NCI-H82 treated with DMSO at 0.1 percent for 48 hours (cell line): Measurements from ENCODE around the gene ACTN4.

Experiments used
- DNase-seq: peaks from one replicate; lab custom pipeline; 2025; ENCODE audit not compliant: unreplicated experiment; lab: John Stamatoyannopoulos, UW

ACTN4 gene

GRCh38 chr19:38708413-38709024 lies 61.1 kb downstream of the ACTN4 start:
- no peak for DNase-seq

GRCh38 chr19:38709119-38709518 lies 61.7 kb downstream of the ACTN4 start:
- DNase-seq, result no peak

GRCh38 chr19:38709671-38710415 lies 62.4 kb downstream of the ACTN4 start:
- no peak for DNase-seq

GRCh38 chr19:38710416-38710702 lies 62.9 kb downstream of the ACTN4 start:
- DNase-seq, result no peak

GRCh38 chr19:38710928-38711725 lies 63.7 kb downstream of the ACTN4 start:
- DNase-seq, result no peak

GRCh38 chr19:38711726-38712153 lies 64.3 kb downstream of the ACTN4 start:
- DNase-seq, result no peak

- DNase-seq, result no peak
These were observed 64.8 kb downstream of the ACTN4 start for GRCh38 chr19:38712161-38712748.

GRCh38 chr19:38713227-38713649 lies 65.8 kb downstream of the ACTN4 start:
- DNase-seq, result no peak

- DNase-seq, result no peak
These were observed 66.4 kb downstream of the ACTN4 start for GRCh38 chr19:38713865-38714264.

- DNase-seq, result no peak
These were observed 66.9 kb downstream of the ACTN4 start for GRCh38 chr19:38714354-38714778.

GRCh38 chr19:38715555-38715954 lies 68.1 kb downstream of the ACTN4 start:
- DNase-seq, result no peak

GRCh38 chr19:38717051-38717450 lies 69.6 kb downstream of the ACTN4 start:
- DNase-seq, result no peak

- no peak for DNase-seq
These were observed 70.4 kb downstream of the ACTN4 start for GRCh38 chr19:38717855-38718254.

GRCh38 chr19:38718747-38719543 lies 71.5 kb downstream of the ACTN4 start:
- no peak for DNase-seq

GRCh38 chr19:38719761-38720558 lies 72.5 kb downstream of the ACTN4 start:
- DNase-seq, result no peak

GRCh38 chr19:38720559-38721236 lies 73.2 kb downstream of the ACTN4 start:
- no peak for DNase-seq

GRCh38 chr19:38721496-38721895 lies 74.0 kb downstream of the ACTN4 start:
- no peak for DNase-seq

GRCh38 chr19:38721979-38722773 lies 74.7 kb downstream of the ACTN4 start:
- no peak for DNase-seq
